Lung (tissue), 12 donors: ENCODE measurements around the gene RNF150. TPM values are rescaled to one million over a fixed set of nuclear protein-coding genes. Genes with fewer than 3 reads are reported as not detected.

Source experiments
- ATAC-seq: fragments of 200-7000 bp; cut with Tn5 transposase; one replicate; pipeline ENCODE4 v1.9.1; 2020; ENCODE audit warnings: moderate number of reproducible peaks; ENCODE audit not compliant: insufficient read depth, low FRiP score
- DNase-seq, 3 donors: peaks; one replicate each; pipeline ENCODE4 v3.0.0-alpha.2; 2013 to 2017
- H3K27ac ChIP-seq, 2 donors: one replicate each; pipeline ENCODE4 v1.5.1; 2013; ENCODE audit warnings: mild to moderate bottlenecking in 2 of 2, moderate library complexity in 2 of 2, control low read depth in 1 of 2, inconsistent platforms in 1 of 2, low read depth in 1 of 2, low read length in 1 of 2
- H3K27me3 ChIP-seq, 3 donors: one replicate each; pipeline ENCODE4 v1.5.1; 2013; ENCODE audit warnings: low read length in 2 of 3; ENCODE audit not compliant: control insufficient read depth in 3 of 3, insufficient read depth in 3 of 3
- H3K36me3 ChIP-seq, 4 donors: one replicate each; pipeline ENCODE4 v1.5.1; 2013; ENCODE audit warnings: low read length in 4 of 4, mild to moderate bottlenecking in 1 of 4, moderate library complexity in 1 of 4; ENCODE audit not compliant: control insufficient read depth in 4 of 4, insufficient read depth in 4 of 4
- H3K4me1 ChIP-seq, 5 donors: one replicate each; pipeline ENCODE4 v1.5.1; 2013; ENCODE audit warnings: low read length in 5 of 5, mild to moderate bottlenecking in 2 of 5, moderate library complexity in 1 of 5; ENCODE audit not compliant: control insufficient read depth in 5 of 5, insufficient read depth in 5 of 5
- H3K4me3 ChIP-seq: one replicate; pipeline ENCODE4 v1.5.1; 2013; ENCODE audit warnings: mild to moderate bottlenecking, control low read depth, moderate library complexity
- H3K9ac ChIP-seq, 2 donors: one replicate each; pipeline ENCODE4 v1.5.1; 2013; ENCODE audit warnings: low read length in 2 of 2, control low read depth in 1 of 2; ENCODE audit not compliant: insufficient read depth in 1 of 2
- H3K9me3 ChIP-seq, 4 donors: one replicate each; pipeline ENCODE4 v1.5.1; 2013; ENCODE audit warnings: low read length in 3 of 4, mild to moderate bottlenecking in 1 of 4, moderate library complexity in 1 of 4; ENCODE audit not compliant: control insufficient read depth in 4 of 4, insufficient read depth in 3 of 4
- CTCF ChIP-seq: IDR thresholded peaks from 2 replicates; pipeline ENCODE4 v1.5.1; 2012; ENCODE audit warnings: mild to moderate bottlenecking; ENCODE audit errors: control extremely low read depth, extremely low read depth
- WGBS, 2 donors: extraction: QIAGEN DNeasy Blood & Tissue Kit; methylation state at CpG; one replicate each; pipeline ENCODE4 v1.1.7; 2013; 5-methylcytosine and 5-hydroxymethylcytosine counted together
- polyA plus RNA-seq, 2 donors: library from polyadenylated mRNA; stranded (reverse); fragments of 200-250 nt; gene quantifications; one replicate each; pipeline ENCODE4 v1.2.1, GENCODE V29; 2013
- total RNA-seq, 2 donors: library from RNA; depleted of rRNA in 1 of 2; stranded (reverse); fragments of >200 nt in 1 of 2; gene quantifications; one replicate each; pipeline ENCODE4 v1.2.1, GENCODE V29; 2014 to 2021
- donor health status: control.
- donor health status: control.
- donor health status: Bipolar disorder and iron deficiency.
- donor health status: healthy.
- donor health status: DM: yes; HTN: yes; CAD: no.

Gene RNF150
- total and polyA plus RNA-seq, 4 donors: 0.18 to 19.3 (median 2.1) TPM

GRCh38 chr4:140926672-140927071, 206.6 kb downstream of the RNF150 start:
- WGBS, 2 donors: 73 to 81% methylated on average over 2 of the region's 2 CpGs
- ATAC-seq: no peak

GRCh38 chr4:140925417-140925816, 207.9 kb downstream of the RNF150 start:
- ATAC-seq (no peak), DNase-seq (no peak)
- H3K9ac ChIP-seq: no peak overlapping the region
- H3K27ac ChIP-seq: no peak overlapping the region
- H3K4me3 ChIP-seq: no peak overlapping the region
- H3K4me1 ChIP-seq: peaks cover 0 to 12% (median 0%) of the 10 kb centered on the region in 5 donors
- no peaks in the 10 kb centered on the region for H3K9me3 ChIP-seq
- no peaks in the 10 kb centered on the region for H3K27me3 ChIP-seq
- H3K36me3 ChIP-seq: peaks cover 0 to 3% (median 0%) of the 10 kb centered on the region in 4 donors
- WGBS, 2 donors: 86 to 91% methylated on average over 6 of the region's 6 CpGs
- TF ChIP-seq CTCF: no peak

More at GRCh38 chr4:140926672-140927071, 206.6 kb downstream of the RNF150 start:
- Histone ChIP-seq H3K27ac (peak overlapping the region in 1 of 2 donors; percentile 42), H3K4me1 (peaks cover 0 to 15% (median 4%) of the 10 kb centered on the region in 5 donors), H3K9me3 (no peaks in the 10 kb centered on the region), H3K9ac (no peak overlapping the region), H3K4me3 (no peak overlapping the region), H3K27me3 (no peaks in the 10 kb centered on the region), H3K36me3 (peaks cover 0 to 5% (median 0%) of the 10 kb centered on the region in 4 donors)
- DNase-seq: no peak
- TF ChIP-seq CTCF: no peak

GRCh38 chr4:140924761-140925392, 208.4 kb downstream of the RNF150 start:
- WGBS, 2 donors: 59 to 74% methylated on average over 3 of the region's 3 CpGs
- no peaks in the 10 kb centered on the region for H3K27me3 ChIP-seq
- peaks cover 0 to 12% (median 0%) of the 10 kb centered on the region in 5 donors for H3K4me1 ChIP-seq
- peaks cover 0 to 2% (median 0%) of the 10 kb centered on the region in 4 donors for H3K36me3 ChIP-seq
- DNase-seq (no peak), ATAC-seq (no peak)
- H3K9me3 ChIP-seq: no peaks in the 10 kb centered on the region
- no peak overlapping the region for H3K4me3 ChIP-seq
- H3K9ac ChIP-seq: no peak overlapping the region
- no peak for TF ChIP-seq CTCF
- H3K27ac ChIP-seq: no peak overlapping the region
